Smooth muscle cell (in vitro differentiated cells): ENCODE data around the gene APOB. TPM values are rescaled to one million over a fixed set of nuclear protein-coding genes. Genes with fewer than 3 reads are reported as not detected.

Source experiments
- DNase-seq: peaks from one replicate; lab custom pipeline; 2025; ENCODE audit not compliant: unreplicated experiment; lab: John Stamatoyannopoulos, UW
- H2AFZ ChIP-seq: fragments of 200-600 bp; sonication (generic); 2 replicates; pipeline ENCODE4 v1.6.0; 2016; ENCODE audit warnings: antibody characterized with exemption, low read depth, mild to moderate bottlenecking
- H3F3A ChIP-seq: fragments of 200-600 bp; sonication (generic); 2 replicates; pipeline ENCODE4 v1.6.0; 2017; ENCODE audit warnings: antibody characterized with exemption, low read depth
- H3K27ac ChIP-seq: fragments of 200-600 bp; sonication (generic); 2 replicates; pipeline ENCODE4 v1.5.1; 2016; ENCODE audit warnings: low read depth, mild to moderate bottlenecking
- H3K27me3 ChIP-seq: fragments of 200-600 bp; sonication (generic); 2 replicates; pipeline ENCODE4 v1.6.1; 2016; ENCODE audit warnings: low read depth, mild to moderate bottlenecking
- H3K36me3 ChIP-seq: fragments of 200-600 bp; sonication (generic); 2 replicates; pipeline ENCODE4 v1.5.1; 2016; ENCODE audit warnings: low read depth
- H3K4me1 ChIP-seq: fragments of 200-600 bp; sonication (generic); 2 replicates; pipeline ENCODE4 v1.5.1; 2016; ENCODE audit warnings: low read depth
- H3K4me2 ChIP-seq: fragments of 200-600 bp; sonication (generic); 2 replicates; pipeline ENCODE4 v1.6.0; 2016; ENCODE audit warnings: mild to moderate bottlenecking
- H3K4me3 ChIP-seq: fragments of 200-600 bp; sonication (generic); 2 replicates; pipeline ENCODE4 v1.5.1; 2016; ENCODE audit warnings: mild to moderate bottlenecking
- H3K79me2 ChIP-seq: fragments of 200-600 bp; sonication (generic); 2 replicates; pipeline ENCODE4 v1.6.0; 2016; ENCODE audit warnings: low read depth, mild to moderate bottlenecking
- H3K9ac ChIP-seq: fragments of 200-600 bp; sonication (generic); 2 replicates; pipeline ENCODE4 v1.6.0; 2016; ENCODE audit warnings: low read depth
- H3K9me3 ChIP-seq: fragments of 200-600 bp; sonication (generic); replicated peaks from 2 replicates; pipeline ENCODE4 v1.5.1; 2016; ENCODE audit warnings: low read depth
- H4K20me1 ChIP-seq: fragments of 200-600 bp; sonication (generic); 2 replicates; pipeline ENCODE4 v1.6.0; 2016; ENCODE audit warnings: low read depth
- WGBS: methylation state at CpG from one replicate; pipeline ENCODE4 v1.1.7; 2016; ENCODE audit warnings: low lambda C conversion rate; 5-methylcytosine and 5-hydroxymethylcytosine counted together
- polyA plus RNA-seq: library from polyadenylated mRNA; unstranded; fragments of >200 nt; fragmentation: Nextera tagmentation; extraction: Ambion mirVana; gene quantifications from 2 replicates; pipeline ENCODE4 v1.2.1, GENCODE V29; 2016
- total RNA-seq: library from RNA; depleted of rRNA; stranded (reverse); fragments of >200 nt; gene quantifications from 2 replicates; pipeline ENCODE4 v1.2.3, GENCODE V29; 2014
- TF ChIP-seq, protein P1 (sequence below): fragments of 200-600 bp; sonication (generic); IDR thresholded peaks from 2 replicates; pipeline ENCODE4 v1.5.1; 2017; ENCODE audit warnings: borderline replicate concordance, mild to moderate bottlenecking, antibody characterized with exemption; ENCODE audit not compliant: insufficient read depth, poor library complexity, severe bottlenecking

The APOB gene
- total and polyA plus RNA-seq, 2 experiments from 2014 or later: under 0.01 to 0.09 TPM

DNA sequence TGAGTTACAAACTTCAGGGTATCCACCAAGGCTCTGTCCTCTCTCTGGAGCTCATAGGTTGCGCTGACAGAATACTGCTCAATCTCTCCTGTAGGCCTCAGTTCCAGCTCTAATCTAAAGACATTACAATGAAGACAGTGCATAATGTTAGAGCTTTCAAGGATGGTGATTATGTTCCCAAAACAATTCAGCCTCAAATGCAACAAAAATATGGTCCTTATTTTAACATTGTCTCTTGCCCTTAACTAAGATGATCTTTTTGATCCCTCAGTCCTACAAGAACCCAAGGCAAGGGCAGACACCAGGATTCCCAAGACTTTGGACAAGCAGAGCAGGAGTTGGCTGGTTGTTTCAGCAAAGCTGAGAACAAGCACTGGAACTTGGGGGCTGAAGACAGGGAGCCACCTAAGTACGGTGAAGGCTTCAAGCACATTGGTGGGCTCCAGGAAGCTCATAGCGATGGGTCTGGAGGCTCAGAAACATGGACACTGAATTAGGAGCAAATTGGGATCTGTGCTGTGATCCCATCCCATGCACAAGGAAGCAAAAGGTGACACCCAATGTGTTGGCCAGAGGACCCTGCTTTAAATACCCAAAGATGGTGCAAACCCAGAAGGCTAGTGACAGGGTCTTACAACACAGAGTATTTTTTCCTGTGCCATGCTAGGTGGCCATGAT is 24.7 kb downstream of the APOB start:
- Histone ChIP-seq H3K4me2 (no peak overlapping the region), H3K4me3 (no peak overlapping the region), H4K20me1 (no peaks in the 10 kb centered on the region), H2AFZ (no peak overlapping the region), H3K9me3 (no peaks in the 10 kb centered on the region), H3K9ac (no peak overlapping the region), H3K27me3 (peaks cover 52% of the 10 kb centered on the region), H3K4me1 (no peaks in the 10 kb centered on the region), H3F3A (no peaks in the 10 kb centered on the region), H3K79me2 (no peaks in the 10 kb centered on the region), H3K36me3 (no peaks in the 10 kb centered on the region), H3K27ac (no peak overlapping the region)
- DNase-seq: no peak
- WGBS: 91% methylated on average over 3 of the region's 3 CpGs
- TF ChIP-seq, protein P1, sequence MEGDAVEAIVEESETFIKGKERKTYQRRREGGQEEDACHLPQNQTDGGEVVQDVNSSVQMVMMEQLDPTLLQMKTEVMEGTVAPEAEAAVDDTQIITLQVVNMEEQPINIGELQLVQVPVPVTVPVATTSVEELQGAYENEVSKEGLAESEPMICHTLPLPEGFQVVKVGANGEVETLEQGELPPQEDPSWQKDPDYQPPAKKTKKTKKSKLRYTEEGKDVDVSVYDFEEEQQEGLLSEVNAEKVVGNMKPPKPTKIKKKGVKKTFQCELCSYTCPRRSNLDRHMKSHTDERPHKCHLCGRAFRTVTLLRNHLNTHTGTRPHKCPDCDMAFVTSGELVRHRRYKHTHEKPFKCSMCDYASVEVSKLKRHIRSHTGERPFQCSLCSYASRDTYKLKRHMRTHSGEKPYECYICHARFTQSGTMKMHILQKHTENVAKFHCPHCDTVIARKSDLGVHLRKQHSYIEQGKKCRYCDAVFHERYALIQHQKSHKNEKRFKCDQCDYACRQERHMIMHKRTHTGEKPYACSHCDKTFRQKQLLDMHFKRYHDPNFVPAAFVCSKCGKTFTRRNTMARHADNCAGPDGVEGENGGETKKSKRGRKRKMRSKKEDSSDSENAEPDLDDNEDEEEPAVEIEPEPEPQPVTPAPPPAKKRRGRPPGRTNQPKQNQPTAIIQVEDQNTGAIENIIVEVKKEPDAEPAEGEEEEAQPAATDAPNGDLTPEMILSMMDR: no peak

DNA sequence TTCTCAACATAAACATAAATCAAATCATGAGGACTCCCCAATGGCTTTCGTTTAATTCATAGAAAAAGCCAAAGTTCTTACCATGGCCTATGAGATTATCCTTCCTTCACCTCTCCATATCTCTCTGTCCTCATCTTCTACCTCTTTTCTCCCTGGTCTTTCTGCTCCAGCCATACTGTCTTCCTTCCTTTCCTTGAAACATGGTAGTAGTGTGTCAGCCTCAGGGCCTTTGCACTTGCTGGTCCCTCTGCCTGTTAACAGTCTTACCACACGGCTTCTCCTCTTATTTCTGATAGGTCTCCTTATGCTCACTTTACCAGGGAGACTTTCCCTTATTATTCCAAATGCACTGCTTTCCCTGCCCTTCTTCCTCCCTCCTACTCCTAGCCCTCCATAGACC is 25.6 kb downstream of the APOB start:
- H3K4me3 ChIP-seq: no peak overlapping the region
- TF ChIP-seq, protein P1: no peak
- no peaks in the 10 kb centered on the region for H3K79me2 ChIP-seq
- H3K27me3 ChIP-seq: peaks cover 55% of the 10 kb centered on the region
- no peaks in the 10 kb centered on the region for H3K9me3 ChIP-seq
- H3K4me2 ChIP-seq: no peak overlapping the region
- 85% methylated on average over 2 of the region's 2 CpGs for WGBS
- no peaks in the 10 kb centered on the region for H3F3A ChIP-seq
- H3K27ac ChIP-seq: no peak overlapping the region
- H3K9ac ChIP-seq: no peak overlapping the region
- DNase-seq: no peak
- no peaks in the 10 kb centered on the region for H4K20me1 ChIP-seq
- H3K36me3 ChIP-seq: no peaks in the 10 kb centered on the region
- no peaks in the 10 kb centered on the region for H3K4me1 ChIP-seq
- no peak overlapping the region for H2AFZ ChIP-seq

DNA sequence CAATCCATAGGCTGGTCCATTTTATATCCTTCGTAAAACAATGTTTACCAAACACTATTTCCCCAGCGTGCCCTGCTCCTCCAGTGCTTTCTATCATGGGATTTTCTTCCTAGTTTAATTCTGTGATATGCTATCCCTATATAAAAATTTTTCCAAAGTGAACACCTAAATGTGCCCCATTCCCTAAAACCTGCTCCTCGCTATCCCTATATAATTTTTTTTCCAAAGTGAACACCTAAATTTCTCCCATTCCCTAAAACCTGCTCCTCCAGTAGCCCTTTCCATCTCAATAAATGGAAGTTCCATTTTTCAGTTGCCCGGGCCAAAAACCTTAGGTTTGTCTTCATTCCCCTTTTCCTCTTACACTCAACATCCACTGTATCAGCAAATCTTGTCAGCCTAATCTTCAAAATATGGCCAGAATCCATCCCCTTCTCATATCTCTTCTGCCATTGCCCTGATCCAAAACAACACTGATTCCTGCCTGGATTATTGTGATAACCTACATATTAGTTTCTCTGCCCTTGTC is 26.1 kb downstream of the APOB start:
- Histone ChIP-seq H3K79me2 (no peaks in the 10 kb centered on the region), H4K20me1 (no peaks in the 10 kb centered on the region), H3K36me3 (no peaks in the 10 kb centered on the region), H3F3A (no peaks in the 10 kb centered on the region), H3K4me2 (no peak overlapping the region), H3K4me3 (no peak overlapping the region), H3K4me1 (no peaks in the 10 kb centered on the region), H2AFZ (no peak overlapping the region), H3K9ac (no peak overlapping the region), H3K9me3 (no peaks in the 10 kb centered on the region), H3K27me3 (peaks cover 56% of the 10 kb centered on the region), H3K27ac (no peak overlapping the region)
- WGBS: 89% methylated on average over 4 of the region's 4 CpGs
- TF ChIP-seq, protein P1: no peak
- DNase-seq: no peak

DNA sequence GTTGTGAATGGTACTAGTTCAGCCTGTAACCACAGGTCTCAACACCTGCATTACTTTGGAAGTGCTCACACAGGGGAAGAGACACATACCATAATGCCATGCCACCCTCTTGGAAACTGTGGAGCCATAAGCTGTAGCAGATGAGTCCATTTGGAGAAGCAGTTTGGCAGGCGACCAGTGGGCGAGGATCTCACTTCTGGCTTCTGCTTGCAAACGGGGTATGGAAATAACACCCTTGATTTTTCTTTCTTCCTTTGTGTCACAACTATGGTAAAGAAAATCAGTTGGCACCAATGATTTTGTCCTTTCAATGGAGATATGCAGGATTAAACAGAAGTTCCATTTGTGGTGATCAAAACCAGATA is 28.6 kb downstream of the APOB start:
- Histone ChIP-seq H3K4me2 (no peak overlapping the region), H2AFZ (no peak overlapping the region), H4K20me1 (no peaks in the 10 kb centered on the region), H3K27ac (no peak overlapping the region), H3K9ac (no peak overlapping the region), H3K4me3 (no peak overlapping the region), H3K4me1 (no peaks in the 10 kb centered on the region), H3K79me2 (no peaks in the 10 kb centered on the region), H3K9me3 (no peaks in the 10 kb centered on the region), H3K27me3 (peaks cover 42% of the 10 kb centered on the region), H3K36me3 (no peaks in the 10 kb centered on the region), H3F3A (no peaks in the 10 kb centered on the region)
- TF ChIP-seq, protein P1: no peak
- no peak for DNase-seq
- 90% methylated on average over 3 of the region's 3 CpGs for WGBS
